IMR-90 (cell line): Measurements from ENCODE around the gene MYO3B.

Source experiments
- MAZ ChIP-seq: IDR thresholded peaks from 2 replicates; pipeline ENCODE4 v1.6.1; 2012; ENCODE audit warnings: low read depth, mild to moderate bottlenecking, low read length, improper control_type of control experiment, moderate library complexity, borderline replicate concordance
- POLR2A ChIP-seq: IDR thresholded peaks from 2 replicates; pipeline ENCODE4 v1.6.1; 2012; ENCODE audit warnings: mild to moderate bottlenecking, low read depth, low read length
- TF ChIP-seq, protein P1 (sequence below): conservative IDR thresholded peaks from 2 replicates; pipeline ENCODE4 v1.5.1; 2012; ENCODE audit warnings: mild to moderate bottlenecking, low read depth, low read length, improper control_type of control experiment

DNA sequence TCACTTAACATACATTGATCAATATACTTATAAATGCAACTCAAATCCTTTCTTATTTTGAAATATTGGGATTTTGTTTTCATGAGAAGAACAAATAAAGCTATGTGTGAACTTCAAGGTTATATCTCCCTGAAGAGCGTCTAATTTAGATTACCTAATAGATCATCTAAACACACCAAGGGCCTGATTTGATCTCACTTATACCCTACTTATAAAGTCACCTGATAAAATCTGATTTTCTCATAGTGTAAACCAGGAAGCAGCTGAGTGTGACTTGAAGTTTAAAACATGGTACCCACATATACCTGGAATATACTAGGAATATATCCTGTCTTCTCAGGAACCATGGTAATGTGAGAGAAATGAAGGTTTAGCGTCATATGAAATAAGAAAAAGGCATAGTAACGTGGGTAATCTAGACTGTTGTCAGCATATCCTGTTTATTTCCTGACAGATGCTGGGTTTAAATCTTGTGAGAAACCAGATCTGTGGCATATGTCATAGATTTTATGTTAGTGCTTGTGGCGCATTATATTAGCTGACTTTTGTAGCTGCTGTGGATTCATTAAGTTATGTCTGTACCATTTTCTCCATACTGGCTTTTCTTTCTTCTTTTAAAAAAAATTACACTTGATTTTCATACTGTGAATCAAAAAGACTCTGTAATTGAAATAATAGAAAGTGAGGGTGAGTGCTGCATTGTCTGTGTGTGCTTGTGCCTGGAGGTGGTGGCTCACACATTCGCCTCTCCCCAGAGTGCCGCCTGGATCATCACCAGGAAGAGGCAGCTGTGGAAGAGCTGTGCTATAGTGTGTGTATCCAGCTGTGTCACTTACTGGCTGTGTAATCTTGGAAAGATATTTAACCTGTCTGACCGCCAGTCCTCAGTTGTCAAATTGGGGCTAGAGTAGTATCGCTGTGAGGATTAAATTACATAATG is 164.0 kb downstream of the MYO3B start:
- TF ChIP-seq, protein P1, sequence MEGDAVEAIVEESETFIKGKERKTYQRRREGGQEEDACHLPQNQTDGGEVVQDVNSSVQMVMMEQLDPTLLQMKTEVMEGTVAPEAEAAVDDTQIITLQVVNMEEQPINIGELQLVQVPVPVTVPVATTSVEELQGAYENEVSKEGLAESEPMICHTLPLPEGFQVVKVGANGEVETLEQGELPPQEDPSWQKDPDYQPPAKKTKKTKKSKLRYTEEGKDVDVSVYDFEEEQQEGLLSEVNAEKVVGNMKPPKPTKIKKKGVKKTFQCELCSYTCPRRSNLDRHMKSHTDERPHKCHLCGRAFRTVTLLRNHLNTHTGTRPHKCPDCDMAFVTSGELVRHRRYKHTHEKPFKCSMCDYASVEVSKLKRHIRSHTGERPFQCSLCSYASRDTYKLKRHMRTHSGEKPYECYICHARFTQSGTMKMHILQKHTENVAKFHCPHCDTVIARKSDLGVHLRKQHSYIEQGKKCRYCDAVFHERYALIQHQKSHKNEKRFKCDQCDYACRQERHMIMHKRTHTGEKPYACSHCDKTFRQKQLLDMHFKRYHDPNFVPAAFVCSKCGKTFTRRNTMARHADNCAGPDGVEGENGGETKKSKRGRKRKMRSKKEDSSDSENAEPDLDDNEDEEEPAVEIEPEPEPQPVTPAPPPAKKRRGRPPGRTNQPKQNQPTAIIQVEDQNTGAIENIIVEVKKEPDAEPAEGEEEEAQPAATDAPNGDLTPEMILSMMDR: no peak
- no peak for TF ChIP-seq MAZ
- no peak for TF ChIP-seq POLR2A
